Ectodermal cell (in vitro differentiated cells): ENCODE data around the gene VCL.
"Not testable (repeated sequence)": the region's sequence is repeated elsewhere in the genome, so short reads cannot be mapped to it uniquely, and the experiment has no call there.

ENCODE experiments used
- H3K27ac ChIP-seq: 2 replicates; pipeline ENCODE4 v1.7.0; 2013; ENCODE audit warnings: mild to moderate bottlenecking, low read depth, low read length; ENCODE audit not compliant: insufficient read depth, poor library complexity, severe bottlenecking
- H3K27me3 ChIP-seq: 2 replicates; pipeline ENCODE4 v1.7.0; 2013; ENCODE audit warnings: mild to moderate bottlenecking, low read length; ENCODE audit not compliant: insufficient read depth, control insufficient read depth, poor library complexity, severe bottlenecking
- H3K36me3 ChIP-seq: one replicate; pipeline ENCODE4 v1.7.0; 2013; ENCODE audit warnings: low read length; ENCODE audit not compliant: control insufficient read depth, insufficient read depth
- H3K4me1 ChIP-seq: one replicate; pipeline ENCODE4 v1.7.0; 2013; ENCODE audit warnings: low read length; ENCODE audit not compliant: control insufficient read depth, insufficient read depth
- H3K4me3 ChIP-seq: 2 replicates; pipeline ENCODE4 v1.7.0; 2013; ENCODE audit warnings: low read depth, low read length, control low read depth; ENCODE audit not compliant: insufficient read depth
- H3K9me3 ChIP-seq: 2 replicates; pipeline ENCODE4 v1.7.0; 2013; ENCODE audit warnings: mild to moderate bottlenecking, low read length, moderate library complexity; ENCODE audit not compliant: control insufficient read depth
- WGBS, 2 experiments: methylation state at CpG; one replicate each; pipeline ENCODE4 v1.1.7; 2013; ENCODE audit warnings: missing lambda C conversion rate in 2 of 2; 5-methylcytosine and 5-hydroxymethylcytosine counted together

VCL gene

DNA sequence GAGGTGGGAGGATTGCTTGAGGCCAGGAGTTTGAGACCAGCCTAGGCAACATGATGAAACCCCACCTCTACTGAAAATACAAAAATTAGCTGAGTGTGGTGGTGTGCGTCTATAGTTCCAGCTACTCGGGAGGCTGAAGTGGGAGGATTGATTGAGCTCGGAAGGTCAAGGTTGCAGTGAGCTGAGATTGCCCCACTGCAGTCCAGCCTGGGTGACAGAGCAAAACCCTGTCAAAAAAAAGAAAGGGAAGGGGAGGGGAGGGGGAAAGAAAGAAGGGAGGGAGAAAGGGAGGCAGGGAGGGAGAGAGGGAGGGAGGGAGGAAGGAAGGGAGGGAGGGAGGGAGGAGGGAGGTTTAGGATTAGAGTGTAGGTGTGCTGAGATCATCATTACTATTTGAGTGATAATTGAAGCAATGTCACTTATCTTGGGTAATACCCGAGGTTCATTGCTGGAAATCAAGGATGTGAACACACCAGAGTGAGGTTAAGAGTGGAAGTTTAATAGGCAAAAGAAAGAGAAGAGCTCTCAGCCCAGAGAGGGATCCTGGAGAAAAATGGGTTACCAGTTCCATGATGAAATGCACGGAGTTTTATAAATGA is 27.6 kb downstream of the VCL start:
- Histone ChIP-seq H3K27ac (no peak overlapping the region), H3K4me1 (no peaks in the 10 kb centered on the region), H3K4me3 (no peak overlapping the region), H3K36me3 (no peaks in the 10 kb centered on the region), H3K9me3 (no peaks in the 10 kb centered on the region), H3K27me3 (no peaks in the 10 kb centered on the region)
- WGBS, 2 experiments, result 88% methylated on average over 5 of the region's 5 CpGs

DNA sequence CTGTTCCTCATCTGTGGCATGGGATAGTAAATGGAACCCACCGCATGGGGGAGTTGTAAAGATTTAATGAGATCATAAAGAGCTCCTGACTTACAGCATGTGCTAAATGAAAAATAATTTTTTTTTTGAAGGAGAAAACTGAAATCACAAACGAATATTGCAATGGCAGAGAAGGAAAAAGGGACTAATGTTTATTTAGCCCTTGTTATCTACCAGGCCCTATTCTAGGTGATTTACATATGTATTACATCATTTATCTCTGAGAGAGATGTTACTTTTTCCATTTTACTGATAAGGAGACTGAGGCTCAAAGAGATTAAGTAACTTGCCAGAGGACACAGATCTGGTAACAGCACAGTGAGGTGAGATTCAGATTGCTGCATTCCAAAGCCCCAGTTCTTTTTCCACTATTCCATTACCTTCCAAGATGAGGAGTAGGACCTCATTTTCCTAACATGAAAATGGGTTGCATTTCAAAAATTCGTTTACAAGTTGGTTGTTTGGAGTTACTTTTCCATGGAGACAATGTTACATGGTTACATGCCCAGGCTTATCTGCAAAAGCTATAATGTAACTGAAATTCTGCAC is 28.6 kb downstream of the VCL start:
- H3K27ac ChIP-seq, result no peak overlapping the region
- H3K4me3 ChIP-seq, result no peak overlapping the region
- H3K27me3 ChIP-seq, result no peaks in the 10 kb centered on the region
- 84 to 91% methylated on average over 3 of the region's 3 CpGs for WGBS, 2 experiments
- H3K36me3 ChIP-seq, result no peaks in the 10 kb centered on the region
- H3K9me3 ChIP-seq, result no peaks in the 10 kb centered on the region
- no peaks in the 10 kb centered on the region for H3K4me1 ChIP-seq

DNA sequence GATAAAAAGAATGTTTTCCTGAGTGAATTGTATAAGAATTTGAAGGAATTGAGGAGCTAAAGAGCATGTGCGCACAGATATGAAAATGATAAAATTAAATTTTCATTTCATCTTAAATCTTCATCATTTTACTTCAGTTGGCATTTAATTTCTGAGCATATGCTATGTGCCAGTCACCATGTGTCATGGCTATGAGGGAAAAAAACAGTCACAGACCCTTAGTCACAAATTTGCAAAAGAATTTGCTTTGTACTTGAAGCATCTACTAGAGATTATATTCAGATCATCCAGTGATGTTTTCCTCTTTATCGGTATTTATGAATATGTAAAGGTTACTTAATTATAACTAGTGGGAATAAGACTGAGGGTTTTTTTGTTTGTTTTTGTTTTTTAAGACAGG is 29.8 kb downstream of the VCL start:
- Histone ChIP-seq H3K27ac (no peak overlapping the region), H3K36me3 (no peaks in the 10 kb centered on the region), H3K27me3 (no peaks in the 10 kb centered on the region), H3K9me3 (no peaks in the 10 kb centered on the region), H3K4me1 (no peaks in the 10 kb centered on the region), H3K4me3 (no peak overlapping the region)
- WGBS, 2 experiments, result 91 to 100% methylated on average over 2 of the region's 2 CpGs

DNA sequence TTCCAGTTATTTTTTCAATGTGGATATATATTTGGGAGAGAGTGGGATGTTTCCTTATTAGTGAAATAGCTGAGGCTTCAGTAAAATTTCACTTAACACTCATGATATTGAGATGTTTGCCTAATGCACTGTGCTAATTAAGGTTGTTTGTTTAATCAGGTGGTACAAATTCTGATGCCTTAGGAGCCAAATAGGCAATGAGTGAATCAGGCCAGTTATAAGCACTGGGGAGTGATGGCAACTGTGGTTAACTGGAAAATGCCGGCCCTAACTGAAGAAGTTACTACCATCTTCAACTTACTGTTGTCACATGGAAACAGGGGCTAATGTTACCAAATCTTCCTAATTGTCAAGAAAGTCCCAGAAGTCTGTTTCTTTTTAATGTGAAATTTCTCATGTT is 32.0 kb downstream of the VCL start:
- no peaks in the 10 kb centered on the region for H3K9me3 ChIP-seq
- no peak overlapping the region for H3K27ac ChIP-seq
- H3K4me3 ChIP-seq, result no peak overlapping the region
- WGBS, 2 experiments, result 50 to 70% methylated on average over 1 of the region's 1 CpG
- H3K27me3 ChIP-seq, result no peaks in the 10 kb centered on the region
- H3K4me1 ChIP-seq, result no peaks in the 10 kb centered on the region
- no peaks in the 10 kb centered on the region for H3K36me3 ChIP-seq

DNA sequence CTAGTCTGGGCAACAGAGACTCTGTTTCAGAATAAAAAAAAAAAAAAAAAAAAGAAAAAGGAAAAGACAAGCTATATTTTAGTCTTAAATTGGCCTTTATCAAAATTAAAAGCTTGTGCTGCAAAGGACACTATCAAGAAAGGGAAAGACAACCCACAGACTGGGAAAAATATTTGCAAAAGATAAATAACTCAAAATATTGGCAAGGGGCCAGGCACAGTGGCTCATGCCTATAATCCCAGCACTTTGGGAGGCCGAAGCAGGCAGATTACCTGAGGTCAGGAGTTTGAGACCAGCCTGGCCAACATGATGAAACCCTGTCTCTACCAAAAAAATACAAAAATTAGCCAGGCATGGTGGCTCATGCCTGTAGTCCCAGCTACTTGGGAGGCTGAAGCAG is 34.3 kb downstream of the VCL start:
- H3K4me3 ChIP-seq, H3K4me1 ChIP-seq, H3K27ac ChIP-seq, H3K9me3 ChIP-seq, H3K27me3 ChIP-seq, H3K36me3 ChIP-seq: not testable (repeated sequence)
- 89 to 95% methylated on average over 1 of the region's 1 CpG for WGBS, 2 experiments

DNA sequence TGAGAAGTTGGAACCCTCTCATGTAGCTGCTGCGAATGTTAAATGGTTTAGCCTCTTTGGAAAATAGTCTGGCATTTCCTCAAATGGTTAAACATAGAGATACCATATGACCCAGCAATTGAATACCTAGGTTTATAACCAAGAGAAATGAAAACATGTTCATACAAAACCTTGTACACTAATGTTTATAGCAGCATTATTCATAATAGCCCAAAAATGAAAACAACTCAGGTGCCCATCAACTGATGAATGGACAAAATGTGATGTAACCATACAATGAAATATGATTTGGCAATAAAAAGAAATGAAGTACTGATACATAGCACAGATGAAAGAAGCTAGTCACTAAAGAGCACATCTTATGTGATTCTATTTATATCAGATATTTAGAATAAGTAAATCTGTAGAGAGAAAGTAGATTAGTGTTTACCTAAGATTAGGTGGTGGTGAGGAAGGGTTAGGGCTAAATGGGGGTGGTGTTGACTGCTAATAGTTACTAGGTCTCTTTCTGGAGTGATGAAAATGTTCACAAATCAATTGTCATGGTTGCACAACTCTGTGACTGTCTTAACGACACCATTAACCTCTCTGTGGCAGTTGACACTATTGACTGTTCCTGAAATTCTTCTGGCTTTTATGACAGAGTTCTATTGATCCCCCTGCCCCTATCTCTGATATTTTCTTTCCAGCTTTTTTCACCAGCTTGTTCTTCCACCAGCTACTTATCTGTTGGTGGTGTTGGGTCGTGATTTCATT is 35.2 kb downstream of the VCL start:
- peaks cover 6% of the 10 kb centered on the region for H3K36me3 ChIP-seq
- no peaks in the 10 kb centered on the region for H3K27me3 ChIP-seq
- H3K4me1 ChIP-seq, result peaks cover 5% of the 10 kb centered on the region
- no peak overlapping the region for H3K27ac ChIP-seq
- WGBS, 2 experiments, result 94 to 97% methylated on average over 3 of the region's 3 CpGs
- no peak overlapping the region for H3K4me3 ChIP-seq
- H3K9me3 ChIP-seq, result no peaks in the 10 kb centered on the region

DNA sequence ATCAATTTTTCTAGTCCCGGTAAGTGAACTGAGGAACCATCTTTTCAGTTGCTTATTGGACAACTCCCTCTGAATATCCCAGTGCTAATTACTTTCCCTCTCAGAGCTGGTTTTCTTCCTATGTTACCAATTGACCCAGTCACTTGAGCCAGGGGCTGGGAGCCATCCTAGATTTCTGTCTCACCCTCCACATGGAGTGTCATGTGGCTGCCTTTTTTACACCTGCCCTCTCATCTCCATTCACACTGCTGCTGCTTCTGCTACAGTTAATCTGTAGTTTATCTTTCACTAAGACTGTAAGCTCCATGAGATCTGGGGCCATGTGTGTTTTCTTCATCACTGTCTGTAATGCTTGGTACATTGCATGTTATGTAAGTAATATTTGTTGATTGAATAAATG is 35.8 kb downstream of the VCL start:
- Histone ChIP-seq H3K27me3 (no peaks in the 10 kb centered on the region), H3K9me3 (no peaks in the 10 kb centered on the region), H3K4me3 (no peak overlapping the region), H3K4me1 (peaks cover 5% of the 10 kb centered on the region), H3K36me3 (peaks cover 6% of the 10 kb centered on the region), H3K27ac (no peak overlapping the region)
- WGBS, 2 experiments, result 95 to 96% methylated on average over 1 of the region's 1 CpG

DNA sequence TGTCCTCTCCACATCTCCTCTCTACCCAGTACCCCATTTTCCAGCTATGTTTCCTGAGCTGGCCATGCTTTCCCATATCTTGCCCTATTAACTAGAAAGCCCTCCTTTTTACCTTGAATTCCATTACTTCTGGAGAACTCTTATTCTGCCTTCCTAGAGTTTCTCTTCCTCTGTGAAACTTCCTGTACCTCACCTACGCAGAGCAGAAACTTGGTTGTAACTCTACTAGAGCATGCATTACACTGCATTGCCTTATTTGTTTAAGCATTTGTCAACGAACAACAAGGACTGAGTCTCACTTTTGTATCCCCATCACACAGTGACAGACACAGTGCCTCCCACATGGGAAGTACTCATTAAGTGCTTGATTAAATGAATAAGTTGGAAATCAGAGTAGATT is 36.4 kb downstream of the VCL start:
- Histone ChIP-seq H3K36me3 (peaks cover 6% of the 10 kb centered on the region), H3K27ac (no peak overlapping the region), H3K27me3 (no peaks in the 10 kb centered on the region), H3K4me3 (no peak overlapping the region), H3K9me3 (no peaks in the 10 kb centered on the region), H3K4me1 (peaks cover 5% of the 10 kb centered on the region)
- 92 to 97% methylated on average over 2 of the region's 2 CpGs for WGBS, 2 experiments

DNA sequence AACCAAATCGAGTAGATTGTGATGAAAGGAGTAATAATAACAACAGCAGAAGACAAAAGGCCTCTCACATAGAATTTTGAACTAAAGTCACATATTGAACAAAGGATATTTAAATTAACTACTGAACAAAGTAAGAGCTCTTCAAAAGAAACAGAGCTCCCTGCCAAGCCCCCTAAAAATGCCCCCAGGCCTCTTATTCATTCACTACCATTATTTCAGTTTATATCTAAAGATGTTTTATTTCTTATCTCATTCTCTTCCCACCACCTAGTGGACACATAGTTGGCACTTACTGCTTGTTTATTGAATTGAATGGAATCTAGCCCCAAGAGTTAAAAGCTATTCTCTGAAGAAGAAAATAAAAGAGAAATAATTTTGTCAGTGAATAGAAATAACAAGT is 37.4 kb downstream of the VCL start:
- no peaks in the 10 kb centered on the region for H3K27me3 ChIP-seq
- peaks cover 5% of the 10 kb centered on the region for H3K4me1 ChIP-seq
- no peaks in the 10 kb centered on the region for H3K9me3 ChIP-seq
- no peak overlapping the region for H3K4me3 ChIP-seq
- peaks cover 6% of the 10 kb centered on the region for H3K36me3 ChIP-seq
- WGBS, 2 experiments, result no CpG with 5 or more reads among the region's 1 CpG
- H3K27ac ChIP-seq, result no peak overlapping the region

DNA sequence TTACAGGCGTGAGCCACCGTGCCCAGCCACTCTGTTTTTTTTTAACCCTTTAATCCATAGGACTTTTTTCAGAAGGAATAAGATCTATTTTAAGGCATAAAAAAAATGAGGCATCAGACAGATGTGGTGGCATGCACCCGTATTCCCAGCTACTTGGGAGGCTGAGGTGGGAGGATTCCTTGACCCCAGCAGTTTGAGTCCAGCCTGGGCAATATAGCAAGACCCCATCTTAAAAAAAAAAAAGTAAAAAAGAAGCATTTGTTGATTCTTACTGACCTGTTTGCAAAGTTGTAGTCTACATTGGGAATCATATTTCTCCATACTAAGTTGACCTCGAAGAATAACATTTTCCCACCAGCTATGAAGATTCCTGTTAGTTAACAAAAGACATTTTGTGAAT is 38.6 kb downstream of the VCL start:
- Histone ChIP-seq H3K27ac (no peak overlapping the region), H3K9me3 (no peaks in the 10 kb centered on the region), H3K4me1 (peaks cover 5% of the 10 kb centered on the region), H3K4me3 (no peak overlapping the region), H3K27me3 (no peaks in the 10 kb centered on the region), H3K36me3 (peaks cover 6% of the 10 kb centered on the region)
- 77 to 89% methylated on average over 4 of the region's 4 CpGs for WGBS, 2 experiments
